Raji (cell line): ENCODE data around the gene TBX18.

Experiments
- POLR2A ChIP-seq: IDR thresholded peaks from 2 replicates; pipeline ENCODE4 v1.6.1; 2011; ENCODE audit warnings: low read depth, low read length, control low read depth; ENCODE audit not compliant: insufficient read depth

The TBX18 gene

GRCh38 chr6:84645000-84645399, 119.4 kb downstream of the TBX18 start:
- TF ChIP-seq POLR2A = no peak

GRCh38 chr6:84643778-84644177, 120.6 kb downstream of the TBX18 start:
- no peak for TF ChIP-seq POLR2A

GRCh38 chr6:84641076-84641475, 123.3 kb downstream of the TBX18 start:
- no peak for TF ChIP-seq POLR2A

- TF ChIP-seq POLR2A = no peak
Measured at GRCh38 chr6:84639396-84639795, 125.0 kb downstream of the TBX18 start.

GRCh38 chr6:84638286-84638685, 126.1 kb downstream of the TBX18 start:
- TF ChIP-seq POLR2A = no peak
